Pancreas (tissue), 10 donors: ENCODE measurements around the gene FBXL15. TPM values are rescaled to one million over a fixed set of nuclear protein-coding genes. Genes with fewer than 3 reads are reported as not detected.

ENCODE experiments used
- ATAC-seq, 4 donors: fragments of 200-7000 bp; cut with Tn5 transposase; one replicate each; pipeline versions ENCODE4 v1.8.0 to v1.9.1; 2020; ENCODE audit warnings: mild to moderate bottlenecking in 4 of 4, moderate library complexity in 4 of 4
- DNase-seq, 6 donors: peaks; one replicate each; pipeline ENCODE4 v3.0.0-alpha.2; 2020
- FAIRE-seq: peaks from 2 replicates; lab custom pipeline; 2012; peaks lifted over from hg19 to GRCh38; lab: Jason Lieb, UNC
- H3K27ac ChIP-seq, 4 donors: fragments of 200-600 bp; sonication (generic); 1 replicate in 3 of 4; 2 replicates in 1 of 4; pipeline versions ENCODE4 v1.5.0 to v1.8.0; 2020
- H3K27me3 ChIP-seq, 4 donors: fragments of 200-600 bp; one replicate each; pipeline ENCODE4 v1.8.0; 2021
- H3K36me3 ChIP-seq, 3 donors: fragments of 200-600 bp; sonication (generic) in 1 of 3; one replicate each; pipeline versions ENCODE4 v1.5.0 to v1.8.0; 2020 to 2021
- H3K4me1 ChIP-seq, 3 donors: fragments of 200-600 bp; one replicate each; pipeline ENCODE4 v1.8.0; 2021
- H3K4me3 ChIP-seq, 4 donors: fragments of 200-600 bp; sonication (generic) in 2 of 4; one replicate each; pipeline versions ENCODE4 v1.5.0 to v1.8.0; 2020 to 2021
- H3K9me3 ChIP-seq, 4 donors: fragments of 200-600 bp; one replicate each; pipeline ENCODE4 v1.8.0; 2021
- CTCF ChIP-seq, 4 donors: fragments of 200-600 bp; sonication (generic) in 3 of 4; IDR thresholded peaks; one replicate each; pipeline versions ENCODE4 v1.5.0 to v1.8.0; 2021; ENCODE audit warnings: antibody characterized with exemption in 4 of 4
- WGBS, 2 donors: extraction: QIAGEN DNeasy Blood & Tissue Kit; methylation state at CpG; one replicate each; pipeline ENCODE4 v1.1.7; 2013; 5-methylcytosine and 5-hydroxymethylcytosine counted together
- intact Hi-C, 3 donors: fragments of 100-400 bp; cut with DNase I; formaldehyde crosslinking; loops; one replicate each; pipeline versions ENCODE4 v1.11.1 to v1.14.2; 2022
- polyA plus RNA-seq, 2 donors: library from polyadenylated mRNA; stranded (reverse); fragments of 200-250 nt; gene quantifications; one replicate each; pipeline ENCODE4 v1.2.3, GENCODE V29; 2013
- total RNA-seq, 6 donors: library from RNA; stranded (reverse); fragmentation: NEBNext Ultra II Directional in 4 of 6; extraction: Animal tissue kit (Norgen Biotek cat#: 25700) in 4 of 6; gene quantifications; one replicate each; pipeline versions ENCODE4 v1.2.1 to v1.2.4, GENCODE V29; 2021 to 2023
- donor health status: healthy with polysubstance abuse.
- donor health status: DM: no; HTN: no; CAD: no; lungs with moderate emphysema.
- donor health status: DM: no; HTN: no; CAD: no.
- donor health status: control.
- donor health status: control.
- donor health status: Bipolar disorder and iron deficiency.
- donor health status: DM: yes; HTN: yes; CAD: no.
- donor health status: DM: no; HTN: no; CAD: no.
- donor health status: DM: no; HTN: no; CAD: no.
- donor health status: DM: yes; HTN: yes; CAD: no.

Gene FBXL15
- total and polyA plus RNA-seq, 8 donors, result 10.0 to 24.2 (median 11.1) TPM

DNA sequence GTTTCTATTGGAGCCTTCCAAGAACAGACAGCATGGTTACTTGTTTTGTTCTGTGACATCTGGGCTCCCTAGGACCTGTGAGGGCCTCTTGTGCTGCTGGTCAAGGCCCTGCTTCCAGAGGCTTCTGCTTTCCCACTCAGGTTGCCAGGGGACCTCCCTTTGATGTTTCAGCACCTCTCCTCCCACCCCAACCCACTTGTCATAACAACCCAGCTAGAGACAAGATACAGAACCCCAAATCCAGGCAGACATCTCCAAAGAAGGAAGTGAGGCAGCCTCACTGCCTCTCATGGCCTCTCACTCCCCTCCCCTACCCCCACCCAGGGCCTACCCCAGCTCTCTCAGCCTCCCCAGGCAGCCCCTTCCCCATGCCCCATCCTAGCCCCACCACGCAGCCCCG lies 13.8 kb upstream of the FBXL15 start:
- FAIRE-seq, result no peak
- Histone ChIP-seq H3K4me1 (no peaks in the 10 kb centered on the region), H3K27ac (no peak overlapping the region), H3K9me3 (no peaks in the 10 kb centered on the region), H3K27me3 (peaks cover 0 to 17% (median 2%) of the 10 kb centered on the region in 4 donors), H3K4me3 (no peak overlapping the region), H3K36me3 (no peaks in the 10 kb centered on the region)
- DNase-seq, result no peak
- no peak for ATAC-seq
- no peak for TF ChIP-seq CTCF (IDR thresholded peaks at IDR 0.05)
- 81 to 92% methylated on average over 2 of the region's 2 CpGs for WGBS, 2 donors
- intact Hi-C loops, result loop anchor here in 1 of 3 donors (10.0 kb wide), 1 partner anchor 178 kb away; no protein-coding TSS in a partner anchor

DNA sequence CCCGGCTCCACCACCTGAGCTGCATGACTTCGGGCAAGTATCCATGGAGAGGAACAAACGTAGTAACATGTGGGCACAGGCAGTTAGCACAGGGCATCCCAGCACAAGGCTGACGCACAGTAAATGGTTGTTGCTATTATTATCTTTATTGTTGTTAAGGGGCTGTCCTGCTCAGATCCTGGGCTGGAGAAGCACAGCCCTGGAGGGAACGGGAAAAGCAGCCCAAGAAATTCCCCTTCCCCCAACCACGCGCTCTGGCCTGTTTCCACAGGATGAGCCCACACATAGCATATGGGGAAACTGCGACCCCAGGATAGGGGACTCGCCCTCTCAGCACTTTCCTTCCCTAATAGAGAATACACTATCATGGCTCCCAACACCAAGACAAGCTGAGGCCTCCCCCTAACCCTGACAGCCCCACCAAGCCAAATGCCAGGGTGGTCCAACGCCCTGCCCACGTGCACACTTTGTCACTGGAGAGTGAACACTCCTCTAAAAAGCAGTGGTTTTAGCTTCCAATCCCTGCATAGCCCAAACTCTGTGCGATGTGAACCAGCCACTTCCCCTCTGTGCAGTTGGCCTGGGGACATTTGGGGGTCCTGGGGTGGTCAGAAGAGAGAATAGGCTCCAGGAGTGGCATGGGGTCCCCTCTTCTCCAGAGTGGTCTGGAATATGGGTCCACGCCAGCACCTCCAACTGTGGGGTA lies 13.1 kb upstream of the FBXL15 start:
- TF ChIP-seq CTCF (IDR thresholded peaks at IDR 0.05), result no peak
- Histone ChIP-seq H3K27me3 (peaks cover 0 to 20% (median 2%) of the 10 kb centered on the region in 4 donors), H3K9me3 (no peaks in the 10 kb centered on the region), H3K36me3 (no peaks in the 10 kb centered on the region), H3K4me1 (no peaks in the 10 kb centered on the region), H3K4me3 (no peak overlapping the region), H3K27ac (no peak overlapping the region)
- intact Hi-C loops, result loop anchor here in 1 of 3 donors (10.0 kb wide), 1 partner anchor 177 kb away; no protein-coding TSS in a partner anchor
- FAIRE-seq, result no peak
- DNase-seq, result no peak
- 70 to 80% methylated on average over 13 of the region's 13 CpGs for WGBS, 2 donors
- ATAC-seq, result no peak

- WGBS, 2 donors, result 52 to 53% methylated on average over 14 of the region's 14 CpGs
- H3K9me3 ChIP-seq, result no peaks in the 10 kb centered on the region
- peak overlapping the region in 2 of 4 donors; percentile 20 to 41 for H3K4me3 ChIP-seq
- intact Hi-C loops, result loop anchor here in 1 of 3 donors (10.0 kb wide), 1 partner anchor 177 kb away; no protein-coding TSS in a partner anchor
- FAIRE-seq (no peak), ATAC-seq (no peak), DNase-seq (no peak)
- no peak overlapping the region for H3K27ac ChIP-seq
- no peaks in the 10 kb centered on the region for H3K36me3 ChIP-seq
- H3K4me1 ChIP-seq, result no peaks in the 10 kb centered on the region
- peaks cover 0 to 20% (median 2%) of the 10 kb centered on the region in 4 donors for H3K27me3 ChIP-seq
- no peak for TF ChIP-seq CTCF (IDR thresholded peaks at IDR 0.05)
Measured at GRCh38 chr10:102408131-102408727, 12.4 kb upstream of the FBXL15 start.

GRCh38 chr10:102408728-102409603 lies 11.7 kb upstream of the FBXL15 start:
- WGBS, 2 donors, result 1 to 2% methylated on average over 54 to 103 of the region's 103 CpGs
- intact Hi-C loops, result loop anchor here in 1 of 3 donors (10.0 kb wide), 1 partner anchor 176 kb away; no protein-coding TSS in a partner anchor
- no peak for FAIRE-seq
- H3K9me3 ChIP-seq, result no peaks in the 10 kb centered on the region
- peak overlapping the region in 2 of 4 donors; percentile 20 to 41 for H3K4me3 ChIP-seq
- TF ChIP-seq CTCF (IDR thresholded peaks at IDR 0.05), result no peak
- H3K36me3 ChIP-seq, result no peaks in the 10 kb centered on the region
- ATAC-seq, result peak in 3 of 4 donors; percentile 55 to 70 (median 56)
- H3K27me3 ChIP-seq, result peaks cover 0 to 20% (median 2%) of the 10 kb centered on the region in 4 donors
- peak in 3 of 6 donors; percentile 48 to 73 (median 69) for DNase-seq
- H3K4me1 ChIP-seq, result no peaks in the 10 kb centered on the region
- H3K27ac ChIP-seq, result no peak overlapping the region
